ENCODE data around the gene ZNF324B. TPM values are rescaled to one million over a fixed set of nuclear protein-coding genes. Genes with fewer than 3 reads are reported as not detected.

The ZNF324B gene
- total and polyA plus RNA-seq, 2 of the 4 experiments (the other 2 are of a cell fraction): 3.5 to 4.1 TPM

DNA sequence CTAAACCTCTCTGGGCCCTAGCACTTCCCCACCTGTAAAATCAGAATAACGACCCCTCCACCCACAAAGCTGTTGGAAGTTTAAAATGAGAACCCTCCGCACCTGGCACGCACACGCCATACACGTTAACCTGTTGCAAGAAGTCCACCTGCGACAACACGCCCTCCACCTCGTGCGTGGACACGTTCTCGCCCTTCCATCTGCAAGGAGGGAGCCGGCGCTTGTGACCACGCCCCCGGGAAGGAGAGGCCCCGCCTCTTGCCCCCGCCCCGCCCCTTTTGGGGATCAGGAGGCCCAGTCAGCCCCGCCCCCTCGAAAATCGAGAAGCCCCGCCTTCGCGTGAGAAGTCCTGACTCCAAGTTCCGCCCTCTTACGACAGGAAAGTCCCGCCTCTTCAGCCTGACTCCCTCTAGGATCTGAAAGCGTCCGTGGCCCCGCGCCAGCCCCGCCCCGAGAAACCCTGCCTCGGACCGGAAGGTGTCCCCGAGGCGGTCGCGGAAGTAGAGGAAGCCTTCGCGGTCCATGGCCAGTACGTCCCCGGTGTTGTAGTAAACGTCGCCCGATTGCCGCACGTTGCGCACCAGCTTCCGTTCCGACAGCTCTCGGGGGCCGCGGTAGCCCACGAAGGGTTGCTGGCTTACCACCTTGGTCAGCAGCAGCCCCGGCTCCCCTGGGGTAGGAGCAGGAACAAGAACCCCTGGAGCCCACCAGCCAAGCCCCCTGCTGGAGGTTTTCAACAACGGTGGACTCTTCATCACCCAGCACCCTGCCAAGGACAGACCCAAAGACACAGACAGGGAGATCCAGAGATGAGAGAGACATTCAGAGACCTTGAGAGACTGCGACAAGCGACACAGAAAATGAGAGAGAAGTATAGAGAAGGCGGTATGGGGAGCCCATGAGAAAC lies 47.9 kb downstream of the ZNF324B start (continued):
- TF ChIP-seq, protein P1, sequence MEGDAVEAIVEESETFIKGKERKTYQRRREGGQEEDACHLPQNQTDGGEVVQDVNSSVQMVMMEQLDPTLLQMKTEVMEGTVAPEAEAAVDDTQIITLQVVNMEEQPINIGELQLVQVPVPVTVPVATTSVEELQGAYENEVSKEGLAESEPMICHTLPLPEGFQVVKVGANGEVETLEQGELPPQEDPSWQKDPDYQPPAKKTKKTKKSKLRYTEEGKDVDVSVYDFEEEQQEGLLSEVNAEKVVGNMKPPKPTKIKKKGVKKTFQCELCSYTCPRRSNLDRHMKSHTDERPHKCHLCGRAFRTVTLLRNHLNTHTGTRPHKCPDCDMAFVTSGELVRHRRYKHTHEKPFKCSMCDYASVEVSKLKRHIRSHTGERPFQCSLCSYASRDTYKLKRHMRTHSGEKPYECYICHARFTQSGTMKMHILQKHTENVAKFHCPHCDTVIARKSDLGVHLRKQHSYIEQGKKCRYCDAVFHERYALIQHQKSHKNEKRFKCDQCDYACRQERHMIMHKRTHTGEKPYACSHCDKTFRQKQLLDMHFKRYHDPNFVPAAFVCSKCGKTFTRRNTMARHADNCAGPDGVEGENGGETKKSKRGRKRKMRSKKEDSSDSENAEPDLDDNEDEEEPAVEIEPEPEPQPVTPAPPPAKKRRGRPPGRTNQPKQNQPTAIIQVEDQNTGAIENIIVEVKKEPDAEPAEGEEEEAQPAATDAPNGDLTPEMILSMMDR (conservative IDR thresholded peaks at IDR 0.05; ENCODE audit: low read depth, low read length): peak; percentile 34
- peak; percentile 21; the same call in 1 of the 2 replicates for TF ChIP-seq RAD21 (IDR thresholded peaks at IDR 0.05; ENCODE audit: low read length)

DNA sequence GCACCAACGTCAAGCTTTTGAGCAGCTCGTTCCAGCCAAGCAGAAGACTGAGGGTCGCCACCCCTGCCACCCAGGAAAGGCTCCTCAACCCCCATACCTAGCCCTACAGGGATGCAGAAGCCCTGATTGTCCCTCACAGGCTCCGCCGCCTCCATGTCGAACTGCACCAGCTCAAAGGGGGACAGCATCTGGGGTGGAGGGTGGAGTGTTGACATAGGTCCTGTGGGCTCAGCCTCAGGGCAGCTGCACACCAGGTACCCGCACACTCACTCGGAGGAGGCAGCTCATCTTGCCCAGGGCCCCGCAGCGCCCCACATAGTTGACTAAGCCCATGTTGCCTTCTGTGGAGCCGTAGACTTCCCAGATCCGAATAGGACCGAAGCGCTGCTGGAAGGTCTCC lies 48.8 kb downstream of the ZNF324B start:
- WGBS, 2 experiments (ENCODE audit: extremely low coverage in 2 of 2, insufficient read length in 1 of 2): no CpG with 5 or more reads among the region's 14 CpGs
- no peak overlapping the region for H2AK5ac ChIP-seq (ENCODE audit: low read depth, low read length)
- peak overlapping the region; percentile 65; the same call in 1 of the 2 replicates for H3K4me2 ChIP-seq (ENCODE audit: low read depth, low read length)

More for the DNA sequence above, 48.8 kb downstream of the ZNF324B start:
- no peak overlapping the region for H3K56ac ChIP-seq (ENCODE audit: extremely low read depth, insufficient read depth, low read length)
- H2BK5ac ChIP-seq (ENCODE audit: low read depth, low read length, poor library complexity, severe bottlenecking): no peak overlapping the region
- no peak overlapping the region for H2BK20ac ChIP-seq (ENCODE audit: low read depth, low read length)
- BruUV-seq (replicated peaks): no TSS peak
- no peak overlapping the region for H3K9ac ChIP-seq (ENCODE audit: low read depth, low read length)
- in situ Hi-C loops (cut with MboI; ENCODE audit: low sequenced_read_pairs): no loop called here
- H3K14ac ChIP-seq (replicated peaks; ENCODE audit: low read depth, low read length): peak overlapping the region; percentile 53; the same call in 1 of the 2 replicates
- peaks cover 6 to 11% of the 10 kb centered on the region in 2 experiments for H3K79me1 ChIP-seq (ENCODE audit: low read depth in 1 of 2, low read length in 2 of 2)
- no peak for ATAC-seq (ENCODE audit: low read depth)
- no peak overlapping the region for H4K91ac ChIP-seq (ENCODE audit: insufficient read depth, low read depth, low read length)
- H2AFZ ChIP-seq (replicated peaks; ENCODE audit: low read length, poor library complexity): peak overlapping the region; percentile 96
- no peak overlapping the region for H3K23ac ChIP-seq (ENCODE audit: low read depth, low read length)
- dilution Hi-C loops (cut with HindIII; ENCODE audit: low sequenced_read_pairs, unreplicated experiment): no loop called here
- H3K36me3 ChIP-seq (ENCODE audit: control insufficient read depth, insufficient read depth, low read length): no peaks in the 10 kb centered on the region
- H2BK120ac ChIP-seq (ENCODE audit: low read depth, low read length): no peak overlapping the region
- ChIA-PET CTCF (interaction anchor here (0.6 kb wide), 1 partner anchor 32 kb away, joined by 3 read pairs; no protein-coding TSS in a partner anchor), POLR2A (ENCODE audit: unreplicated experiment) (no interaction called here)
- no peak overlapping the region for H3K4ac ChIP-seq (ENCODE audit: low read depth, low read length)
- TF ChIP-seq, protein P1 (conservative IDR thresholded peaks at IDR 0.05; ENCODE audit: low read depth, low read length): no peak
- TF ChIP-seq CHD1 (IDR thresholded peaks at IDR 0.05; ENCODE audit: low read depth, low read length): no peak
- TF ChIP-seq, protein P2, sequence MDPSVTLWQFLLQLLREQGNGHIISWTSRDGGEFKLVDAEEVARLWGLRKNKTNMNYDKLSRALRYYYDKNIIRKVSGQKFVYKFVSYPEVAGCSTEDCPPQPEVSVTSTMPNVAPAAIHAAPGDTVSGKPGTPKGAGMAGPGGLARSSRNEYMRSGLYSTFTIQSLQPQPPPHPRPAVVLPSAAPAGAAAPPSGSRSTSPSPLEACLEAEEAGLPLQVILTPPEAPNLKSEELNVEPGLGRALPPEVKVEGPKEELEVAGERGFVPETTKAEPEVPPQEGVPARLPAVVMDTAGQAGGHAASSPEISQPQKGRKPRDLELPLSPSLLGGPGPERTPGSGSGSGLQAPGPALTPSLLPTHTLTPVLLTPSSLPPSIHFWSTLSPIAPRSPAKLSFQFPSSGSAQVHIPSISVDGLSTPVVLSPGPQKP (IDR thresholded peaks at IDR 0.05; ENCODE audit: borderline replicate concordance, low read depth, low read length): no peak
- no peak for TF ChIP-seq RCOR1 (IDR thresholded peaks at IDR 0.05; ENCODE audit: insufficient replicate concordance, low read length)
- TF ChIP-seq MAFK (IDR thresholded peaks at IDR 0.05; ENCODE audit: low read depth, low read length): no peak
- TF ChIP-seq NFE2L2 (IDR thresholded peaks at IDR 0.05; ENCODE audit: low read depth, low read length): no peak
- no peak for TF ChIP-seq CEBPB (IDR thresholded peaks at IDR 0.05; ENCODE audit: low read depth, low read length)
- H3K18ac ChIP-seq (ENCODE audit: low read depth, low read length): no peak overlapping the region
- DNase-seq: no peak
- H4K5ac ChIP-seq (ENCODE audit: low read depth, low read length): no peak overlapping the region
- no peaks in the 10 kb centered on the region for H3K9me3 ChIP-seq (ENCODE audit: control insufficient read depth, insufficient read depth, low read length)
- H3K27ac ChIP-seq (ENCODE audit: insufficient read depth, low read length): no peak overlapping the region
- peaks cover 4% of the 10 kb centered on the region; the same call in 1 of the 2 replicates for H3K4me1 ChIP-seq (ENCODE audit: control insufficient read depth, insufficient read depth, low read length)
- H3K27me3 ChIP-seq (ENCODE audit: control insufficient read depth, insufficient read depth, low read length): no peaks in the 10 kb centered on the region
- H4K20me1 ChIP-seq (ENCODE audit: insufficient read depth, low read length): no peaks in the 10 kb centered on the region
- H3K9me1 ChIP-seq (ENCODE audit: insufficient read depth, low read length): peaks cover 14% of the 10 kb centered on the region
- no peak overlapping the region for H2BK15ac ChIP-seq (ENCODE audit: low read depth, low read length)
- peak overlapping the region; percentile 91 to 99; a peak in 2 of 4 replicates for H4K8ac ChIP-seq (ENCODE audit: low read depth in 2 of 2, low read length in 2 of 2)
- peak overlapping the region; percentile 74 for H2AK9ac ChIP-seq (replicated peaks; ENCODE audit: low read depth, low read length, poor library complexity)
- intact Hi-C loops (cut with micrococcal nuclease): no loop called here
- H3K4me3 ChIP-seq (ENCODE audit: insufficient read depth, low read depth, low read length): no peak overlapping the region
